Stimulated activated effector memory CD8-positive, alpha-beta T cell treated with anti-CD3 and anti-CD28 coated beads, Interleukin-12 subunit alpha, Interleukin-12 subunit beta, amount 100 ng/mL, for 72 hours (primary cell): ENCODE measurements around the gene GUCY1A1.

Experiments
- ATAC-seq: fragments of 150-1000 bp; cut with Tn5 transposase; 2 replicates; pipeline ENCODE4 v1.10.0; 2021
- DNase-seq, 2 donors: peaks; one replicate each; pipeline ENCODE4 v3.0.0; 2021 to 2022; ENCODE audit warnings: low spot score in 2 of 2
- H3K27ac Mint-ChIP-seq: one replicate; pipeline ENCODE4 v1.8.0; 2022; ENCODE audit warnings: mild to moderate bottlenecking, mixed read lengths
- H3K36me3 Mint-ChIP-seq: one replicate; pipeline ENCODE4 v1.8.0; 2022; ENCODE audit warnings: mild to moderate bottlenecking, mixed read lengths
- H3K4me1 Mint-ChIP-seq: one replicate; pipeline ENCODE4 v1.8.0; 2022; ENCODE audit warnings: mixed read lengths
- H3K4me3 Mint-ChIP-seq: one replicate; pipeline ENCODE4 v1.8.0; 2022; ENCODE audit warnings: mild to moderate bottlenecking, mixed read lengths
- H3K9me3 Mint-ChIP-seq: one replicate; pipeline ENCODE4 v1.8.0; 2022; ENCODE audit warnings: mixed read lengths

Gene GUCY1A1

GRCh38 chr4:155763551-155763950, 96.9 kb downstream of the GUCY1A1 start:
- H3K9me3 Mint-ChIP-seq: no peaks in the 10 kb centered on the region
- no peak overlapping the region for H3K4me3 Mint-ChIP-seq
- ATAC-seq (no peak), DNase-seq (no peak)
- H3K27ac Mint-ChIP-seq: no peak overlapping the region
- H3K4me1 Mint-ChIP-seq: no peaks in the 10 kb centered on the region
- H3K36me3 Mint-ChIP-seq: no peaks in the 10 kb centered on the region

GRCh38 chr4:155765149-155765548, 98.5 kb downstream of the GUCY1A1 start:
- Mint-ChIP-seq H3K9me3 (no peaks in the 10 kb centered on the region), H3K27ac (no peak overlapping the region), H3K4me3 (no peak overlapping the region), H3K36me3 (no peaks in the 10 kb centered on the region), H3K4me1 (no peaks in the 10 kb centered on the region)
- ATAC-seq: no peak
- no peak for DNase-seq

- DNase-seq: no peak
- Mint-ChIP-seq H3K4me1 (no peaks in the 10 kb centered on the region), H3K9me3 (no peaks in the 10 kb centered on the region), H3K27ac (no peak overlapping the region), H3K36me3 (no peaks in the 10 kb centered on the region), H3K4me3 (no peak overlapping the region)
- no peak for ATAC-seq
Observed at GRCh38 chr4:155766622-155767021, 100.0 kb downstream of the GUCY1A1 start.

GRCh38 chr4:155768370-155768769, 101.7 kb downstream of the GUCY1A1 start:
- no peak for DNase-seq
- no peaks in the 10 kb centered on the region for H3K4me1 Mint-ChIP-seq
- no peaks in the 10 kb centered on the region for H3K9me3 Mint-ChIP-seq
- H3K36me3 Mint-ChIP-seq: no peaks in the 10 kb centered on the region
- H3K4me3 Mint-ChIP-seq: no peak overlapping the region
- H3K27ac Mint-ChIP-seq: no peak overlapping the region
- no peak for ATAC-seq

- H3K36me3 Mint-ChIP-seq: no peaks in the 10 kb centered on the region
- no peaks in the 10 kb centered on the region for H3K4me1 Mint-ChIP-seq
- H3K27ac Mint-ChIP-seq: no peak overlapping the region
- ATAC-seq: no peak
- no peaks in the 10 kb centered on the region for H3K9me3 Mint-ChIP-seq
- H3K4me3 Mint-ChIP-seq: no peak overlapping the region
- DNase-seq: no peak
Observed at GRCh38 chr4:155769090-155769489, 102.4 kb downstream of the GUCY1A1 start.

- Mint-ChIP-seq H3K9me3 (no peaks in the 10 kb centered on the region), H3K36me3 (no peaks in the 10 kb centered on the region), H3K4me1 (no peaks in the 10 kb centered on the region), H3K27ac (no peak overlapping the region), H3K4me3 (no peak overlapping the region)
- ATAC-seq (no peak), DNase-seq (no peak)
Observed at GRCh38 chr4:155772459-155773195, 106.0 kb downstream of the GUCY1A1 start.

GRCh38 chr4:155773196-155773800, 106.7 kb downstream of the GUCY1A1 start:
- Mint-ChIP-seq H3K36me3 (no peaks in the 10 kb centered on the region), H3K27ac (no peak overlapping the region), H3K4me1 (no peaks in the 10 kb centered on the region), H3K9me3 (no peaks in the 10 kb centered on the region), H3K4me3 (no peak overlapping the region)
- ATAC-seq: no peak
- no peak for DNase-seq

GRCh38 chr4:155774033-155774432, 107.4 kb downstream of the GUCY1A1 start:
- H3K4me3 Mint-ChIP-seq: no peak overlapping the region
- no peak for ATAC-seq
- H3K4me1 Mint-ChIP-seq: no peaks in the 10 kb centered on the region
- no peaks in the 10 kb centered on the region for H3K9me3 Mint-ChIP-seq
- no peaks in the 10 kb centered on the region for H3K36me3 Mint-ChIP-seq
- H3K27ac Mint-ChIP-seq: no peak overlapping the region
- no peak for DNase-seq

GRCh38 chr4:155777971-155778735, 111.5 kb downstream of the GUCY1A1 start:
- DNase-seq: no peak
- Mint-ChIP-seq H3K27ac (no peak overlapping the region), H3K9me3 (no peaks in the 10 kb centered on the region), H3K36me3 (no peaks in the 10 kb centered on the region), H3K4me3 (no peak overlapping the region), H3K4me1 (no peaks in the 10 kb centered on the region)
- no peak for ATAC-seq

- Mint-ChIP-seq H3K27ac (no peak overlapping the region), H3K4me3 (no peak overlapping the region), H3K9me3 (no peaks in the 10 kb centered on the region), H3K4me1 (no peaks in the 10 kb centered on the region), H3K36me3 (no peaks in the 10 kb centered on the region)
- DNase-seq (no peak), ATAC-seq (no peak)
Observed at GRCh38 chr4:155780775-155781174, 114.1 kb downstream of the GUCY1A1 start.

- Mint-ChIP-seq H3K9me3 (no peaks in the 10 kb centered on the region), H3K36me3 (no peaks in the 10 kb centered on the region), H3K4me3 (no peak overlapping the region), H3K27ac (no peak overlapping the region), H3K4me1 (no peaks in the 10 kb centered on the region)
- ATAC-seq (no peak), DNase-seq (no peak)
Observed at GRCh38 chr4:155781249-155781831, 114.7 kb downstream of the GUCY1A1 start.
